GM21825 (cell line): ENCODE data around the gene RNGTT.
"Not testable (repeated sequence)": the region's sequence is repeated elsewhere in the genome, so short reads cannot be mapped to it uniquely, and the experiment has no call there.

Experiments
- ATAC-seq: cut with Tn5 transposase; IDR thresholded peaks from one replicate; pipeline ENCODE4 v1.9.1; 2021; ENCODE audit warnings: mild to moderate bottlenecking, moderate library complexity; ENCODE audit not compliant: unreplicated experiment

RNGTT gene

DNA sequence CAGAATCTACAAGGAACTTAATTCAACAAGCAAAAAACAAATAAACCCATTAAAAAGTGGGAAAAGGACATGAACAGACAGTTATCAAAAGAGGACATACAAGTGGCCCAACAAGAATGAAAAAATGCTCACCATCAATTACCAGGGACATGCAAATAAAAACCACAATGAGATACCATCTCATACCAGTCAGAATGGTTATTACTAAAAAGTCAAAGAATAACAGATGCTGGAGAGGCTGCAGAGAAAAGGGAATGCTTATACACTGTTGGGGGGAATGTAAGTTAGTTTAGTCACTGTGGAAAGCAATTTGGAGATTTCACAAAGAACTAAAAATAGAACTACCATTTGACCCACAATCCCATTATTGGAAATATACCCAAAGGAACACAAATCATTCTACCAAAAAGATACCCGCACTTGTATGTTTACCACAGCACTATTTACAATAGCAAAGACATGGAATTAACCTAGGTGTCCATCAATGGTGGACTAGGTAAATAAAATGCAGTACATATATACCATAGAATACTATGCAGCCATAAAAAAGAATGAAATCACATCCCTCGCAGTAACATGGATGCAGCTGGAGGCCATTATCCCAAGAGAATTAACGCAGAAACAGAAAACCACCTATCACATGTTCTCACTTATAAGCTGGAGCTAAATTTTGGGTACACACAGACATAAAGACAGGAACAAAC is 48.4 kb downstream of the RNGTT start:
- ATAC-seq, result no peak

- ATAC-seq, result no peak
Measured at GRCh38 chr6:88914180-88914579, 49.2 kb downstream of the RNGTT start.

GRCh38 chr6:88913471-88913870 is 49.9 kb downstream of the RNGTT start:
- ATAC-seq, result no peak

- ATAC-seq, result no peak
Measured at GRCh38 chr6:88910922-88911778, 52.3 kb downstream of the RNGTT start.

DNA sequence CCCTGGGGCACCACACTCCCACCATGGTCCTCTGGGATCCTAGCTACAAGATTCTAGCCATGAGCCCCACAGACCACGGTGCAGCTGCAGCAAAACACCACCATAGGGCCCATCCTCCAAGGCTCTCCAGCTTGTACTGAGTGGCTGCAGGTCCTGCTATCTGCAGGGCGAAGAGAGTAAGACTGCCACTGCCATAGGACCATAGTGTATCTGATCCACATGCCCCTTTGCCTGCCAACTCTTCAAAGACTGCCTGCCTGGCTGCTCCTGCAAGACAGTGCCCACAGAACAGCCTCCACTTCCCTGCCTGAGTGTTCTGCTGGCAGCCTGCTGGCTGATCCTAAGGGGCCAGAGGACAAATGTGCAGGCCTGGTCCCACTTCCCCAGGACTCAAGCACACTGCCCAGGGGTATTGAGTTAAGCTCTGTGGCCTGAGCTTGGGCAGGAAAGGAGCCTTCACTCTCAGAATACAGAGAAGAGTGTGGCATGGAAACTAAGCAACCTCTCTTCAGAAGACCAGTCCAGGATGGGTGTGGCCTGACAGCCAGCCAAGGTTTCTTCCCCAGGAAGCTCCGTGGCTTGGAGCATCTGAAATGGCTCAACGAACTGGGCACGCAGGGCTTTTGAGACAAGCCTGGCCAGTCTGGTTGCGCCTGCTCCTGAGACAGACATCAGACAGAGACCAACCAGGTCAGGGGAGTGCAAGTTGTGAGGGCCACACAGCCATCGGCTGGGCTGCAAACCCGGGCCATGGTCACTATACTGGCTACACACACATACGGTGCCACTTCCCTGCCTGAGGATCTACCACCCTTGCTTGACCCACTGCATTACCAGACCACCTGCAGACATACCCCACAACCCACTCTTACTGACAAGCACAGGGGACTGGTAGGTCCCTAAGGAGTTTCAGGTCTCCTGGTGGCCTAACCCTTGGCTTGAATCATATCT is 54.5 kb downstream of the RNGTT start:
- no peak for ATAC-seq

GRCh38 chr6:88907148-88907547 is 56.3 kb downstream of the RNGTT start:
- not testable (repeated sequence) for ATAC-seq

DNA sequence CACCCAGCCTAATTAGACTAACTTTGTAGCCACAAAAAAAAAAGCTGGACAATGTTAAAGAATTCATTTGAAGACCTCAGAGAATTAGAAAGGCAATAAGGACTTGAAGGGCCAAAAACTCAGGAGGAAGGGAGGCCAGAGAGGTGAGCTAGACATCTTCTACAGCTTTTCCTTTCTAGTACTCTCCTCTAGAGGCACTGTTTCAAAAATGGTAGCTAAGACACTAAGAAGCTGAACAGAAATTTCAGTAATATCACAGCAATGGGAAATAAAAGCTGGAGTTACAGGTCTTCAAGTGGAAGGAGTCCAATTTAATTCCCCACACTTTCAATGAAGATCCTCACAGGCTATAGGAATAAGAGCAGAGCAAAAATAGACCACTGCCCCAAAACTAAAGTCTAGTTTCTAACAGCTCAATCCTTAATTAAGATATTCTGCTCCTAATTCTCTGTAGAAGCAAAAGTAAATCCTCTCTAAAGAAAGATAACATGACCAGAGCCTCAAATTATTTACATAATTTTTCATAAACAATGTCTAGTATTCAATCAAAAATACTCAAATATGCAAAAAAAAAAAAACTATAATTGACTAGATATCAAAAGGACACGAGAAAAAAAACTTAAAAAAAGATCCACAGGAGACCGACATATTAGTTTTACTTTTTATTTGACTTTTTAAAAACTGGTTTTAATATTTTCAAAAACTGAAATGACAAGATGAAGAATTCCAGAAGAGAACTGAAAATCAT is 63.7 kb downstream of the RNGTT start:
- ATAC-seq, result no peak

- ATAC-seq, result no peak
Measured at GRCh38 chr6:88895911-88896310, 67.5 kb downstream of the RNGTT start.

- ATAC-seq, result no peak
Measured at GRCh38 chr6:88890860-88891845, 72.3 kb downstream of the RNGTT start.

- no peak for ATAC-seq
Measured at GRCh38 chr6:88890394-88890793, 73.0 kb downstream of the RNGTT start.

- no peak for ATAC-seq
Measured at GRCh38 chr6:88884361-88884760, 79.1 kb downstream of the RNGTT start.

DNA sequence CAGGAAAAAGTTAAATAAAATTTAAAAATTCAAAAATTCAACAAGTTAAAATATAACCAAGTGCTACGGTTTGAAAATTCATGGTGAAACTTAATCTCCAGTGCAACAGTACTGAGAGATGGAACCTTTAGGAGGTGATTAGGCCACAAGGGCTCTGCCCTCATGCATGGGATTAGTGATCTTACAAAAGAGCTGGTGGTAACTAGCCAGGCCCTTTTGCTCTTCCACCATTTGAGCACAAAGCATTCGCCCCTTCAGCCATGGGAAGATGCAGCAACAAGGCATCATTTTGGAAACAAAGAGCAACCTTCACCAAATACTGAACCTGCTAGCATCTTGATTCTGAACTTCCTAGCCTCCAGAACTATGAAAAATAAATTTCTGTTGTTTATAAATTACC is 80.9 kb downstream of the RNGTT start:
- no peak for ATAC-seq

GRCh38 chr6:88881451-88881850 is 82.0 kb downstream of the RNGTT start:
- no peak for ATAC-seq

DNA sequence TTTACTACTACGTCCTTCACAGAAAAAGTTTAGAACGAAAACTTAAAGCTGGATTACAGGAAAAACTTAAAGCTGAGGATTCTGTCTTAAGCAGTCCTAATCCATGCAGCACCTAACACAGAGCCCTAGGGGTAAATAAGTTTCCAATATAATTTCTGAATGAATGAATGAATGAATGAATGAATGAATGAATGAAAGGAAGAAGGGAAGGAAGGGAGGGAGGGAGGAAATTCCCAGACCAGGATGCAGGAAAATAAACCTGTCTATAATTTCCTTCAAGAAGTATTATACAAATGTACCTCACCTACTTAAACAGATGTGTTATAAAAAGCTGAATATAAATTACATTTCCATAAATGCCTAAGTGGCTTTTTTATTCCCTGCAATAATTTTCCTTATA is 83.4 kb downstream of the RNGTT start:
- no peak for ATAC-seq

DNA sequence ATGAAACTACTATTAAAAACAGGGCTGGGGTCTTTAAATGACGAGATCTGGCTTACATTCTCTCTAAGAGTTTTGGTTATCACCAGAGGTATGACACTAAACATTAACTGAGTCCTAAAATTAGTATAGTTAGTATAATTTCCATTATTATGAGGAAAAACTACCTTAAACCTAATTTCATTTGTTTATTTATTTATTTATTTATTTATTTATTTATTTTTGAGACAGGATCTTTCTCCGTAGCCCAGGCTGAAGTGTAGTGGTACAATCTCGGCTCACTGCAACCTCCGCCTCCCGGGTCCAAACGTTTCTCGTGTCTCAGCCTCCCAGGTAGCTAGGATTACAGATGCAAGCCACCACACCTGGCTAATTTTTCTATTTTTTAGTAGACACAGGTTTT is 85.5 kb downstream of the RNGTT start:
- ATAC-seq, result no peak

DNA sequence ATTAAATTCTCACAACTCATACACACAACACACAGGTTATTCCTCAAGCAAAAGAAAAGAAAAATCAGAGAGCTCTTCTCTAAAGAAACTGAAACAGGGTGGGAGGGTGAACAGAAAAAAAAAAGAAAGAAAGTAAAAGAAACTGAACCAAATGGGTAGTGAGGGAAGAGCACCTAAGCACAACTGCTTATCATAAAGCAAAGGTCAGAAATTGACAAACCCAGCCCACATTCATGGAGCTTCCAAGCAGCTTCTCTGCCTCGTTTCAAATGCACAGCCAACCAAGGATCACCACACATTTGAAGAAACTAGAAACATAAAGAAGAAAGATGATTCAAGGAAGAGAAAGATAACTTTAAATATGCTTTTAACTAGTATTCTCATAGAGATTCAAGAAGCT is 90.5 kb downstream of the RNGTT start:
- ATAC-seq, result no peak

DNA sequence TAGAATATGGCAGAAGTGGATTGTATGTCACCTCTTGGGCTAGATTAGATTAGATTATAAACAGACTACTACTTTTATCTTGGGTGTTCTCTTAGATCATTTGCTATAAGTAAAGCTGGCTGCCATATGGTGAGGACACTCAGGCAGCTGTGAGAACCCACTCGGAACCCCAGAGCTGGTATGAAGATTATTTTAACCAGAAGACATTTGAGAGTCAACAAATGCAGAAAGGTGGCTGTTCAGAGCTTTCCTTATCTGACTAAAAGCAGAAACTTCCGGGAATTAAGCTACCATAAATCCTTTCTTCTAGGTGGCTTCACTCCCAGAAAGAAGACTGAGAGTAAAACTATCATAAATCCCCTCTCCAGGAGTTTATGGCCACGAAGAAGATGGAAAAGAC is 91.9 kb downstream of the RNGTT start:
- no peak for ATAC-seq

GRCh38 chr6:88870717-88871330 is 92.6 kb downstream of the RNGTT start:
- ATAC-seq, result no peak
